ENCODE results near the gene NAGPA.
A peak's percentile ranks its signal among the peaks of the same experiment; 100 is the strongest.

NAGPA gene

GRCh38 chr16:5072334-5073278, 38.9 kb upstream of the NAGPA start:
- Histone ChIP-seq H3K4me3 (peak overlapping the region; percentile 95), H3K27ac (peak overlapping the region; percentile 71 to 86)
- DNase-seq (ENCODE audit: low spot score): no peak
- no peak for TF ChIP-seq CTCF (IDR thresholded peaks at IDR 0.05)

- Histone ChIP-seq H3K4me3 (peak within 1 kb of the TSS; percentile 95), H3K27ac (peak within 1 kb of the TSS; percentile 71 to 86)
- peak; percentile 91 for DNase-seq (ENCODE audit: low spot score)
- no peak for TF ChIP-seq CTCF (IDR thresholded peaks at IDR 0.05)
Observed at GRCh38 chr16:5071681-5072333, 38.1 kb upstream of the NAGPA start, which contains the start of gene ALG1. Gene ALG1 (plus strand): TSS chr16:5071843. CDS start chr16:5071850, 7 bp downstream.

GRCh38 chr16:5071341-5071680, 37.6 kb upstream of the NAGPA start:
- Histone ChIP-seq H3K27ac (peak overlapping the region; percentile 71 to 86), H3K4me3 (peak overlapping the region; percentile 95)
- TF ChIP-seq CTCF (IDR thresholded peaks at IDR 0.05): no peak
- DNase-seq (ENCODE audit: low spot score): no peak

GRCh38 chr16:5070431-5071186, 36.9 kb upstream of the NAGPA start:
- Histone ChIP-seq H3K4me3 (no peak overlapping the region), H3K27ac (peak overlapping the region in 1 of 2 donors; percentile 86)
- no peak for TF ChIP-seq CTCF (IDR thresholded peaks at IDR 0.05)
- DNase-seq (ENCODE audit: low spot score): no peak

GRCh38 chr16:5069854-5070253, 36.1 kb upstream of the NAGPA start:
- no peak for DNase-seq (ENCODE audit: low spot score)
- Histone ChIP-seq H3K27ac (no peak overlapping the region), H3K4me3 (no peak overlapping the region)
- TF ChIP-seq CTCF (IDR thresholded peaks at IDR 0.05): no peak

- no peak for TF ChIP-seq CTCF (IDR thresholded peaks at IDR 0.05)
- no peak for DNase-seq (ENCODE audit: low spot score)
- Histone ChIP-seq H3K4me3 (no peak overlapping the region), H3K27ac (no peak overlapping the region)
Observed at GRCh38 chr16:5069048-5069447, 35.3 kb upstream of the NAGPA start.

All from coronary artery (tissue), 2 donors.